HG03432 (cell line): Measurements from ENCODE around the gene HOXC4.
"Not testable (repeated sequence)": the region's sequence is repeated elsewhere in the genome, so short reads cannot be mapped to it uniquely, and the experiment has no call there.

ENCODE experiments used
- ATAC-seq: cut with Tn5 transposase; IDR thresholded peaks from one replicate; pipeline ENCODE4 v1.9.1; 2021; ENCODE audit warnings: mild to moderate bottlenecking, moderate library complexity; ENCODE audit not compliant: unreplicated experiment

The HOXC4 gene

DNA sequence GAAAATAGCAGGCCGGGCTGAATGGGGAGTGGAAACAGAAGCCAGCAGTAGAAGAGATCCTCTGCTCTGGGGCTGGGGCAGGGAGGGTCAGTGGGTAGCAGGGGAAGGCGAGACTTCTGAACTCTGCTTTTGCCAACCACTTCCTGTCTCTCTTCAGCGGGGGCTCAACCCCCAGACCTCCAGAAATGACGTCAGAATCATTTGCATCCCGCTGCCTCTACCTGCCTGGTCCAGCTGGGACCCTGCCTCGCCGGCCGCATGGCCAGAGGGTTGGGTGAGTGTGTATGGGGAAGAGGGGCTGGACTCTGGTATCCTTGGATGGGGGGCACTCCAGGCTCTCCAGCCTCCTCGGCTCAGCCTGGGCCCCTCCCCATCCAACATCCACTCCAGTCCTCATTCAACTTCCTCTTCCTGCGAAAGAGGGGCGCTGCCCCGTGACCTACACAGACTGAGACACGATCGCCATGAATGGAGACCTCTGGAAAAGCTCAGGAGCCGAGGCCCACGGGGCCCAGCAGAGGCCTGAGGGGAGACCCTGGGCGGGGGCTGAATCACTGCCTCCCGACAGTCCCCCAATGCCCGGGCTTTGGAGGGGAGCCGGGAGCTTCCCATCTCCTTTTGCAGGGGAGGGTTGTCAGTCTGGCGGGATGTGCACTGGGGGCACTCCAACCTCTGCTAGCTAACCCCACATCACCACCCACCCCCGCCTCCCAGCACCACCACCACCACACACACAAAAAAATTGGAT lies 458 bp upstream of the HOXC4 start:
- peak; percentile 79 for ATAC-seq

DNA sequence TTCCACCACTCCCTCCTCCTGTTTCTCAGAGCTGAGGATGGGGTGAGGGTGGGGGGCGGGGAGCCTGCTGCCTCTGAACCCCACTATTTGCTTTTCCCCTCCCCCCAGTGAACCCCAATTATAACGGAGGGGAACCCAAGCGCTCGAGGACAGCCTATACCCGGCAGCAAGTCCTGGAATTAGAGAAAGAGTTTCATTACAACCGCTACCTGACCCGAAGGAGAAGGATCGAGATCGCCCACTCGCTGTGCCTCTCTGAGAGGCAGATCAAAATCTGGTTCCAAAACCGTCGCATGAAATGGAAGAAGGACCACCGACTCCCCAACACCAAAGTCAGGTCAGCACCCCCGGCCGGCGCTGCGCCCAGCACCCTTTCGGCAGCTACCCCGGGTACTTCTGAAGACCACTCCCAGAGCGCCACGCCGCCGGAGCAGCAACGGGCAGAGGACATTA lies 1.1 kb downstream of the HOXC4 start:
- ATAC-seq: no peak

DNA sequence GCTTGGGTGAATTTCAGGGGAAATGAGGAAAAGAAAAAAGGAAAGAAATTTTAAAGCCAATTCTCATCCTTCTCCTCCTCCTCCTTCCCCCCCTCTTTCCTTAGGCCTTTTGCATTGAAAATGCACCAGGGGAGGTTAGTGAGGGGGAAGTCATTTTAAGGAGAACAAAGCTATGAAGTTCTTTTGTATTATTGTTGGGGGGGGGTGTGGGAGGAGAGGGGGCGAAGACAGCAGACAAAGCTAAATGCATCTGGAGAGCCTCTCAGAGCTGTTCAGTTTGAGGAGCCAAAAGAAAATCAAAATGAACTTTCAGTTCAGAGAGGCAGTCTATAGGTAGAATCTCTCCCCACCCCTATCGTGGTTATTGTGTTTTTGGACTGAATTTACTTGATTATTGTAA lies 1.9 kb downstream of the HOXC4 start:
- no peak for ATAC-seq

DNA sequence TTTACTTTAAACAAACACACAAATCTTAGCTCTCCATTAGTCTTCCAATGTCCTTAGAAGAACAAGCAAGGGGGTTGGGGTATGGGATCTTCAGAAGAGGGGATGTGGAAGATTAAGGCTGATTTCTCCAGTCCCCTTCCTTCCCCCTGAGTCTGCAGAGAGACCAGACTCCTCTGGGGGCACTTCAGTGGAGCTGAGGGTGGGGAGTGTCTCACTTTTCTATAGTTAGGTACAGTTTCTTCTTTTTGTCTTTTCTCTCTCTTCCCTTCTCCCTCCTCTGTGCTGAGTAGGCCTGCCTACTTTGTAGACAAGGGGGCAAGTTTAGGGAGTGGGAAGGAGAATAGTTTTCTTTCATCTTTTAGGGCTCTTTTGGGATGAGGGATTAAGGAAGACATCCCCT lies 2.5 kb downstream of the HOXC4 start:
- ATAC-seq: no peak

DNA sequence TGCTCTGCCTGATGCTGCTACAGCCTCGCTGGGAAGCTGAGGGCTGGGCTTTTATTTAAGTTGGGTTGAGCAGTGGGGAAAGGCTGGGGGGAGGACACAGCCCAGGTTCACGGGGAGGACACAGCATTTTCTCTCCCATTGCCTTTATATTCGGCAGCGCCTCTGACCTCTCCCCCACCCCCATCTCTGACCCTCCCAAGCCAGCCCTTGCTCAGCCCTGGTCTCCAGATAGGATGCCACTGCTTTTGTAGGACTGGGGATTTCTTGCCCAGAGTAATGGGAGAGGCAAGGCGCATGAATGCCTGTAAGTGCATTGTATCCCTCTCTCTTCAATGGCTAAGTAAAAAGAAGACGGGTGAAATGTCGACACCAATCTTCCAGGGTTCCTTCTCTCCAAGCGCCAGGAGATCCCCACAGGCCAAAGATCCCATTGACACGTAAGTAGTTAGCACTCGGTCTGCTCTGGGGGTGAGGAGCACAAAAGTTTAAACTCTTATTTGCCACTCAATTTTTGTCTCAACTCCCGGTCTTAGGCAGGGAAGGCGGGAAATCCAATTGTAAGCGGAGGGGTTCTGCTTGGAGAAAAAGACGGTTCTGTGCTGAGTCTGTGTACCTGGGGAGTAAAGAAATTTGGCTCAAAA lies 4.6 kb downstream of the HOXC4 start:
- ATAC-seq: no peak

DNA sequence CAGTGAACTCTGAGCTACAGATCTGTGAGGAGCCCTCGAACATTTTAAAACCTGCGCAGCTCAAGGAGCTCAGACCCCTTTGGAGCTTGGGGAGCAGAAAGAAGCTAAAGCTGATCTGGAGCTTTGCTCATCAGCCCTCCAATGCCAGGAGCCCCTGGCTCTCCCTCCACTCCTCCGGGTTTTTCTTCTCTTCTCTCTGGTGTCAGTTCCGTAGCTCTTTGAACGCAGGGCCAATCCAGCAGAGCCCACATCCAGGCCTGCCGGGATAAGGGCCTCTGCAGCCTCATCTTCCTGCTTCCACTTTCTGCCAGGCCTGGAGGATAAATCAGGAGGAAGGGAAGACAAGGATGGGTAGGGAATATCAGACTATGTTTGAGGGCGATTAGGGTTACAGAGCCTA lies 6.0 kb downstream of the HOXC4 start:
- ATAC-seq: no peak

DNA sequence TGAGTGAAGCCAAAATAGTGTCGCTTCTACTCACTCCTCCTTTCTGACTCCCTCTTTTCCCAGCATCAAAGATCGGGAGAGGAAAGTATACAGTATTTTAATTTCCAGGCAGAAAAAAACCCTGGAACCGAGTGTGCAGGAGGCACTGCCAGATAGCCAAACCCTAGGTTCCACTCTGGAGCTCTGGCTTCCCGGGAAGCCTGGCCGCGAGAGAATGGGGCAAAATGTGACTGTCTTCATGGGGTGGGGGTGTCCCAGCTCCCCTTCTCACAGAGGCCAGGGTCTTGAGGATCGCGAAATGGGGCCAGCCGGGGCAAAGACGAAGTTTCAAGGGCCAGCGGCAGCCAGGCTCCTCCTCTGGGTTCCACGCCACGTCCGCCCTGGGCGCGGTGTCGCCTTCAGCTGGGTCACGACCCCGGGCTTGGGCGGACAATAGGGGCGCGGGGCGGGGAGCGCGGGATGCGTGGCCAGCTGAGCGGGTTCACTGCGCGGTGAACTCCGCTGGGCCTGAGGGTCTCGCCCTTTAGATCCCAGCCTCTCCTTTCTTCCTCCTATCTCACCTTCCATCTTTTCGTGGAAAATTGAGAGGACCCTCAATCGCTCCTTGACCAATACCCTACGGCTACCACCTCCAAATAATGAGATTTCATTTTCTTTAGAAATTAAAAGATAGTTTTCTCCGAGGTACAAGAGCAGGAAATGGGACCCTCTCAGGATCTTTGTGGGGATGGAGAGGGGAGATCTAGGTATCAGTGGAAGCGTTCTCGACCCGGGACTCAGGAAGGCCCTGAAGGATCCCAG lies 6.7 kb downstream of the HOXC4 start:
- ATAC-seq: no peak

DNA sequence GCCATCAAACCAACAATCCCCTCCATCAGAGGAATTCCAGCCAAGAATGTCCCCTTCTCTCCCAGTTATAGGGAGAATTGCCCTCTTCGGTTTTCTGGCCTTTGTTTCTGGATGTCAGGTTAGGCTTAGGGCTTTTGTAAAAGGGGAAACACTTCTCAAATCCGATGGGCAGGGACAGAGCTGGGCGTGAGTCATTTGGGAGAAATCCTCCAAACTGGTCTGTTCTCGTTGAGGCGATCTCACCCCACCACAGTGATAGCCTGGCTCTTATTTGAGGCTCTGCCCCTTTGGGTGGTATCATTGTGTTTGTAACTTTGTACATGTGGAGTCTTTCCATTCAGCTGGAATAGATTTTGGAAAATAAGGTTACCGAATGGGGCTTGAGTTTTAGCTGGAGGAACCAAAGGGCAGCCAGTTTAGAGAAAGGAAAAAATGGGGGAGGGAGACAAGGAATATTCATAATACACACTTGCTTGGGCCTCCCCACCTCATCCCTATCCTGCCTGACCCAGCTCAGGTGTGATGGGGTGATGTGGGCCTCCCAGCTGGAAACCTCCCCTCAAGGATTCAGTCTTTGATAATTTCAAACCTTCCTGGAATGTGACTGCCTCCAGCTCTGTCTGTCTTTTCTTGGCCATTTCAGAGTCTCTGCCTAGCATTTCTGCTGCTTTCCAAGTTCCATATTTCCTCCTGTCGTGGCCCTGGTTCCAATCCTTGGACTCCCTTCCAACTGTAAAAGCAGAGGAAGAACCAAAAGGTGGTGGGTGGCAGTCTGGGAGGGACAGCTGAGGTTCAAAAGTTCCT lies 7.5 kb downstream of the HOXC4 start:
- ATAC-seq: no peak

DNA sequence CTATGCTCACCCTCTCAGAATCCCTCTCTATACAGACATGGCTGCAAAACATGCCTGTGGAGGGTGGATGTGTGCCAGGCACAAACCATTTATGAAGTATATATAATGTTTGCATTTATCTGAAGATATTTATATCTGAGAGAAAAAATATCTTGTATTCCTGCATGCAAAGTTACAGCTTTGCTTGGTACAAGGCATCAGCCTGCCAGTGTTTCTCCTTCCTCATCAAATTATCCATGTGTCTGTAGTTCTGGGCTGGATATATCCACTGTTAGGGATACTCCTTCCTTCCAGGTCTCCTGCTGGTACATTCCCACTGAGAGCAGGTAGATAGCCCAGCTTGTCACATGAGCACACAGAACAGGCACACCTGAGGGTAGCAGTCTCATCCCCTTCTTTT lies 12.0 kb downstream of the HOXC4 start:
- no peak for ATAC-seq

DNA sequence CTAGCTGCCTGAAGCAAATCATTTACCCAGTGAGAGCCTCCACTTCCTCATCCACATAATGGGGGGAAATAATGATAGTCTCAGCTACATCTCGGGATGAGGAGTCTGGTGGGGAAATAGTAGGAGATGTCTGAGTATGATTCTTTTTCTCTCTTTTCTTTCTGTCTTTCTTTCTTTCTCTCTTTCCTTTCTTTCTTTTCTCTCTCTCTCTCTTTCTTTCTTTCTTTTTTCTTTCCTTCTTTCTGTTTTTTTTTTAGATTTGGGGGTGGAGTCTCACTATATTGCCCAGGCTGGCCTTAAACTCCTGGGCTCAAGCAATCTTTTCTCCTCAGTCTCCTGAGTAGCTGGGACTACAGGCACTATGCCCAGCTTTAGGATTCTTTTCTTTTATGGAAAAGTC lies 12.8 kb downstream of the HOXC4 start:
- no peak for ATAC-seq

DNA sequence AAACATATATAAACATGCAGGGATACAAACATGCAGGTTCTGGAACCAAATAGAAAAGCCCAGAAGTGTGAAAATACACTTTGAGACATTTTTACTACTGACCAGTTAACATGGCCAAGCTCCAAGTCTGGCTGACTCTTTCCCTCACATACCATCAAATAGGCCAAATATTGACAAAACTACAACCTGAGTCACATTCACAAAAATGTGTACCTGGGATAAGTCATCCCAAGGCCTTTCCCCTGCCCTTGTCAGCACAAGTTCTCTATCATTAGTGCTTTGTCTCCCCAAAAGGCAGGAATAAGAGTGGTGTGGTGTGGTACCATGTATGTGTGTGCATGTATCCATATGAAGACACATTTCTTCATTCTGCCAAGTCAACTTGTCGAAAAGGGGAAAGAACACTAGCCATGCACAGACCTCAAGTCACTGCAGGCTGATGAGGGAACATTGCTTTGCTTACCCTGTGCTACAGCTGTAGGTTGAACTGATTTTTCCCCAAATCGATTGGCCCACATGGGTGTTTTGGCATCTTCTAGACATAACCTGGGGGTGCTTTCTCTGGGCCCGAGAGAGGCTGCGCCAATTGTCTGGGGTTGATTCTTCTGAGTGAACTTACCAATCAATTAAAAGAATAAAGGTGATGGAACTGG lies 14.9 kb downstream of the HOXC4 start:
- ATAC-seq: no peak

DNA sequence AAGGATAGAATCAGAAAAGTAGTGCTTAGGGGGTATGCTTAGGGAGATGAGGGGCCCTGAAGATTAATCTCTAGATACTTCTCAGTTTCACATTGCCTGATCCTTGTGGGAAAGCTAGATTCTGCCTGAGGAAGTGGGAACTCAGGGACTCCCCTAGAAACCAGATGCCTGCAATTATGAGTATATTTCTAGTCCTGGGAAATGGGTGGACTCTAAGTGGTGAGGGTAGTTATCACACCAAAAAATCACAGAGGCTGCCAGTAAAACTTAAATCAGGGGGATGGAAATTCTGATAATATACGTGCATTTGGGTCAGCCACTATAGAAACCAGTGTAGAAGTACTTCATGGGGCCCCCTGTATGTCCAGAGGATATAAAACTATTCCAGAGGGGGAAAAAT lies 18.3 kb downstream of the HOXC4 start:
- no peak for ATAC-seq

DNA sequence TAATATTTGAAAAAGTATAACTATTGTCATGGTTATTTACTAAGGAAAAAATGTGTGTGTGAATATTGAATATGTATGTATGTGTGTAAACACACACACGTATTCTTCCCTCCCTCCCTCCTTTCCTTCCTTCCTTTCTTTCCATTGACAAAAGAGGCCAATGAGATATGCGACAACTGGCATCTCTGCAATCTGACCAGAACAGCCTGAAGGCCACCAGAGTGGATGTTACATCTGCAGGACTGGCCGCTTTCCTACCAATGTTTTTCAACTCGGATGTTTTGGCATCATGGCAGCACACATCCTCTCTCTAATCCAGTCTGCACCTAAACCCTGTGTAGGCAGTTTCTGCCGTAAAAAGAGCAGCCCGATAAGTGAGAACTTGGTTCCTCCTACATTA lies 20.7 kb downstream of the HOXC4 start:
- no peak for ATAC-seq

DNA sequence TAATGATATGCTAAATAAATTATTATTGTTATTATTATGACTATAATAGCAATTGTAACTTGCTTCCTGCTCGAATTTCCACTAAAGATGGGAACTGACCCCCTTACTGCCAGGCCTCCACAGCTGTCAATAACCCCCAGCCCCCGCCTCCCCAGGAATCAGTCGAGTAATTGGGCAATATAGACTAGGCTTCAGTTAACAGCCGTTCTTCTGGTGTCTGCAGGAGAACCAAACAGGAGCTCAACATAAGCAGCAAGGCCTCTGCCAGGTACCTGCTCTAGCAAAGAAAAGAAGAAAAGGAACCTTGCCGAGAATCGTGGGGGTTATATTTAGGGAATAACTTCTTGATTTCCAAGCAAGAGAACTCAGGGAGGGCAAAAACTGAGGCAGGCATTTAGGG lies 21.8 kb downstream of the HOXC4 start:
- ATAC-seq: no peak

DNA sequence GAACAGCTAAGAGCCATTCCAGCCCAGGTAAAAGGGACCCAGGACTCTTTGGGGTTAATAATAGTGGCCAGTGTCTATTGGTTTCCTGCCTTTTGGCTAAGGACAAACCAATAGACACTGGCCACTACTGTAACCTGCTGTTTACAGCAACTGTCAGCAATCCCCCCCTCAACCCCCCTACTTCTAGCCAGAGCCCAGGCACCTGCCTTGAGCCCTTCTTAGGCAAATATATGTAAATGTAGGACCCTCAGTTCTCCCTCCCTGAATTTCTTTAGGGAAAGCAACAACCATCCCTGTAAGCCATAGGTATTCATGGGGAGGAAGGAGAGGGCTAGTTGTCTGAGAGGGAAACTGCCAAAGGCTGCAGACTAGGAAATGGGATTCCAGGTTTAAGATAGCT lies 22.3 kb downstream of the HOXC4 start:
- ATAC-seq: no peak

DNA sequence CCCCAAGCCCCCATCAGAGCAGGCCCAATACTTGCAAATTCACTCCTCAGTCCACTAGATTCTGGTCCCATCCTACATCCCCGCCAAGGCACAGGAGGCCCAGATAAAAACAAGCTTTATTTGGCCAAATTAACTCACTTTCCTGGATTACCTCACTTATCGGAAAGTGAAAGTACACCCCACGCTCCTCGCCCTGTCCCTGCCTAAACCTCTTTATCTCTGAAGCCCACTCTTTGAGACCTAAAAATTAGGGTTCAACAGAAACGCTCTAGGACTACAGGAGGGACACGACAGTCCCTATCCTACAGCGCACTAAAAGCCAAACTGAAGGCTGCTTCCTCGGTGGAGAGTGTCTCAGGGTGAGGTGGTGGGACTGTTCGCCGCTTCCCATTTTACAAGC lies 24.2 kb downstream of the HOXC4 start:
- ATAC-seq: not testable (repeated sequence)

DNA sequence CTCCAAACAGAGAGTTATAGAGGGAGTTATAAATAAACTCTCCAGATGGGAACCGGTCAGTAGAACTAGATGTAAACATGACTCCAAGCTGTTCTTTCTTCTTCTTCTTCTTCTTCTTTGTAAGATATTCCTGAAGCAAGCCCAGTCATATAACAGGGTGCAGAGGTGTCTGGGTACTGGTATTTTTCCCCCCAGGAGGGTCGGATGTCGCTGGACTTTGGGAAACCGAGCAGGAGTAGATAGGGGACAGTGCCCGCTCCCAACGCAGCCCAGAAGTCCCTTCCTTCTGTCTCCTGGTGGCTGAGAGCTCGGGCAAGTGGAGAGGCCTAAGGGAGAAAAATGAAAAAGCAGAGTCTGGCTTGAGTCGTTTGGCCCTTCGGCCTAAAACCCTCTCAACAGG lies 25.5 kb downstream of the HOXC4 start:
- ATAC-seq: not testable (repeated sequence)

DNA sequence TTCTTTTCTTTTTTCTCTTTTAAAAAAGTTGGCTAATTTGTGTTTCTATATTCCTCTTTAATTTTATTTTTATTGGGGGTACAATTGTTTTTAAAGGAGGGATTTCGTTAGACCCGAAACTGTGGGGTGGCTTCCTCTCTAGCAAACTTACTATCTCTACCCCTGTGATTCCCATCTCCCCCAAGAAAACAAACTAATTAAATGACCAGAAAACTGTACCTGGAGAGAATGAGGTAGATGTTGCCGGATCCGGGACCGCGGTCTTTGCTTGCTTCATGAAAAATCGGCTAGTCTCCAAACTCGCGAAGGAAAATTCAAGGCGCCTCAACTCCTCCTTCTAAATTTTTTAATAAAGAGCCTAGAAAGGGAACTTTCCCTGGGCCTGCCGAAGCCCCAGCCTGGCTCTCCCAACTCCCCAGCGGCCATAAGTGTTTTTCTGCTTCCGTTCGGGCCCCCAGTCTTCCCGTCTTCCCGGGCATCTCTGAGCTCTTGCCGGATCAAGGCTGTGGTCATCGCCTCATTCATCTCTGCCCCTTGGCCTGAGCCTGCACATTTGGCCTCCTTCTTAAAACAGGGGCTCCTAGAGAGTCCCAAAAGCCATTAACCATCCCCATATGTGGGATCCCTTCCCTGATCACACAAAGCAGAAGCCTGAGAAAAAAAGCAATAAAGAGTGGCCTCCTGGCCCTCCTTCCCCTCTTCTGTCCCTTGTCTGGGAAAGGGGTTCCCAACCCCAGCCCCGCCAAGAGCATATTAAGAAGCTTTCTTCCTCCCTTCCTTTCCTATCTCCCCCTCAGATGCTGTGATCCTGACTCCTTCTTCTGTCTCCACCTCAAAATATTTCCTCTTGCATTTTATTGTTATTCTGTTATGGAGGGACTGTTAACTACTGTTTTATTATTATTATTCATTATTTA lies 26.6 kb downstream of the HOXC4 start:
- ATAC-seq: not testable (repeated sequence)

DNA sequence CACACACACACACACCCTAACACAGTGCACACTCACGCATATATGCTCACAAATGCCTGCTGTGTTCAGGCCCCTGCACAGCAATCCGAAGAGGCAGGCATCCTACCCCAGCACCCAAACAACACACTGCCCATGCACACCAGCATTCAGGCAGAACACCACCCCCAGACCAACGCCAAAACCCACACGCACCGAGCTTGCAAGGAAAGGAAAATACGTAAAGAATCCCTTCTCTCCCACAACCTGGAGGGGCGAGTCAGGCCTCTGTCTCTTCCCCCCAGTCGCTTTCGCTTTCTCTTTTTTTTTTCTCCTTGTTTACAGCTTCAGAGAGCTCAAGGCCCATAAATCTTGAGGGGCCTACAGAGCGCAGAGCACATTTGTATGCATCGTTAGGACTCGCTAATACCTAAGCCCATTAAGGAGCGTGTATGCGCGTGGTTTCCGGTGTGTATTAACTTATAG lies 27.4 kb downstream of the HOXC4 start:
- not testable (repeated sequence) for ATAC-seq
